Fibroblast of gingiva (primary cell): ENCODE results near the gene RER1.

Source experiments
- DNase-seq: peaks from one replicate; pipeline ENCODE4 v3.0.0-alpha.2; 2011; ENCODE audit warnings: low read depth

Gene RER1

DNA sequence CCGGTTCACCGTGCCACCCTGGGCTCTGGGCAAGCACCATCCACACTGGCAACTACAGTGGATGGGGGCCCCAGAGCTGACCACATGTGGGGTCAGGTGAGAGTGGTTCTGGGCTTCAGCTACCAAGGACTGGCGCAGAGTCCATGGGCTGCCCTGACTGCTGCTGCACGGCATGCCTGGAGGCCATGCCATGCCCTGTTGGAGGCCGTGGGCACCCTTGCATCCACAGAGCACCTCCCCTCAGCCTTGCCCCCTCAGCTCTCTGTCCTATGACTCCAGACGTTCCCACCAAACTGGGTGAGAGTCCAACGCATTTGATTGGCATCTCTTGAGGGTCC, 15.7 kb upstream of the RER1 start:
- no peak for DNase-seq

DNA sequence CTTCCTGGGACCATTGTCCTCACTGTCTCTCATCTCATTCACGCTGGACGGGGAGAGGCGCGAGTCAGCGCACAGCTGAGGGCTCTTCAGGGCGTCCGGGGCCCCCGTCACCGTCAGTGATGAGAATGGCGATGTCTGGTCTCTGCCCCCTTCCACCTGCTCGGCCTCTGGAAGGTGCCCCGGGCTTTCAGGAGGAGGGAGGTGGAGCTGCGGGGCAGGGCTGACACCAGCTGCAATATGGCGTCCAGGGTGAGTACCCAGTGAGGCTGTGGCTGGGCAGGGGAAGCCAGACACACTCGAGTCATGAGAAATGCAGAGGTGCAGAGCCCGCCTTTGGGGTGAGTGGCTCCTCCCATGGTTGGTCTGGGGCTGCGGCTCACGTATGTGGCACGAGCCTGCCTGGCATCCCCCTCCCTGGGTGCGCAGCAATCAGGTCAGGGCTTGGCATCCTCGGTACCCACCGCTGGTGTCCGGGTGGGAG, 15.3 kb upstream of the RER1 start:
- no peak for DNase-seq

DNA sequence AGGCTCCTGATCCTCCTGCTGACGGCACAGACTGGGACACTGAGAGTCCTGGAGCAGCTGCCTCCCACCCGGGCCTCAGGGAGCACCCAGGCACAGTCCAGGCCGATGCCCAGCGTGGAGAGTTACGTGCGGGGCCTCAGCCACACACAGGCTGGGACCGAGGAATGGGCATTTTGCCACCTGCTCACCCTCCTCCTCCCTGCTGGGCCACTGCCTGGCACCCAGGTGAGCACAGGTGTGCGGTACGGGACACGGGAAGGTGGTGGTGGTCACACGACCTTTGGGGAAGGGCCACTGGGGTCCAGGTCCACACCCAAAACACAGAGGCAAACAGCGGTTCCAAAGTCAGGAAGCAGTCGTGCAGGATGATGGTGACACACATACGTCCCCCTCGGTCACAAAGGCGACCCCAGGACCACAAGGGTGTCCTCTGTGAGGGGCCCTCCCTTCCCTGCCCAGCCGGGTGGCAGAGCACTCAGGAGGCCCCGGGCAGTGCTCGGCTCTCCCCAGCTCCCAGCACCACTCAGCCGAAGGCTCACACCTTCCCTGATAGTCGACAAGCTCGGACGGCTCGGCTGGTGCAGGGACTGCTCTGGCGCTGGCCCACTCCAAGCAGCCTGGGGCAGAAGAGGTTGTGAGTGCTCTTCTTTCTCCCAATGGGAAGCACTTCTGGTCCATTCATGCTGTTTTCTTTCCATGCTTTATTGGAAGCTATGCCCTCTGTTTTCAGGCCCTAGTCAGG, 14.5 kb upstream of the RER1 start:
- DNase-seq: no peak

DNA sequence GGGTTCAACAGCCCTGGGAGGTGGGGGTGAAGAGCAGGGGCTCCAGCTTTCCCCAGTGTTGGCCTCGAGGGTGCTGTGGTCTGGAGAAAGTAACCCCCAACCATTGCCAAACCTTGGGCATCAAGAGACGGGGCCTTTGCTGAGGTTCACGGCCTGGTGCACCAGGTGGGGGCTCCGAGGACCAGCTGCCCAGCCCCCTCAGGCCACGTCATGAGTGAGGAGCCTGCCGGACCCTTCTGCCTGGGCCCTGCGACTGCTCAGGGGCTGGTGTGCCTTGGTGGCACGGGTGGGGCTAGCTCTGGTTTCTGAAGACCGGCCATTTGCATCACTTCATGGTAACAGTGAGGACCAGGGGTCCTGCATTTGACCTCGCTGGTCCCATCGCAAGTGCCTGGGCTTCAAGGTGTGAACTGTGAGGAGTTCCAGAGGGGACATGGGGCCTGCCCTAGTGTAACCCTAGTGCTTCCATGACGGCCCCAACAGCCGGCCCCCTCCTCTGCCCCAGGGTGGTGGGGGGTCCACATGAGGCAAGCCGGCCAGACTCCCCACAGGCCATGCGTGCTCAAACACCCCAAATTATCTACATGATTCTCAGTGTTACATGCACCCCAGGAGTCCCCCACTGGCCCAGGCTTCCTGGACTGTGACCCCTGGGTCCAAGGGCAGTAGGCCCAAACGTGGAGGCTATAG, 13.7 kb upstream of the RER1 start:
- no peak for DNase-seq

DNA sequence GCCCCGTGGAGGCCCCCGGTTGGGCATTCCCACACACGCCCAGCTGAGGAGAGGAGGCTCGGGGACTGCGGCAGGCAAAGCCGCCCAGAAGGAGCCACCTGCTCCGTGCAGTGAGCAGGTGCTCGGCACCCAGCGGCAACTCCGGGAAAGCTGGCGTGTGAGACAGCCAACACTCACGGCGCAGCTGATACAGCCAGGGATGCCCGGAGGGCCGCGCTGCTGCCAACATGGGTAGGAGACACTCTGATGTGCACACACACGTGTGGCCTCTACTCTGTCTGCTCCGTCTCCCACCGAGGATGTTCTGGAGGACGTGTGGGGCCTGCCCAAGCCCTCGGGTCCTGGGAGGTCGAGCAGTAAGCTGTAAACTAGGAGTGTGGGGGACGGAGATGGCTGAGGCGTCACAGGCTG, 13.2 kb upstream of the RER1 start:
- DNase-seq: no peak

DNA sequence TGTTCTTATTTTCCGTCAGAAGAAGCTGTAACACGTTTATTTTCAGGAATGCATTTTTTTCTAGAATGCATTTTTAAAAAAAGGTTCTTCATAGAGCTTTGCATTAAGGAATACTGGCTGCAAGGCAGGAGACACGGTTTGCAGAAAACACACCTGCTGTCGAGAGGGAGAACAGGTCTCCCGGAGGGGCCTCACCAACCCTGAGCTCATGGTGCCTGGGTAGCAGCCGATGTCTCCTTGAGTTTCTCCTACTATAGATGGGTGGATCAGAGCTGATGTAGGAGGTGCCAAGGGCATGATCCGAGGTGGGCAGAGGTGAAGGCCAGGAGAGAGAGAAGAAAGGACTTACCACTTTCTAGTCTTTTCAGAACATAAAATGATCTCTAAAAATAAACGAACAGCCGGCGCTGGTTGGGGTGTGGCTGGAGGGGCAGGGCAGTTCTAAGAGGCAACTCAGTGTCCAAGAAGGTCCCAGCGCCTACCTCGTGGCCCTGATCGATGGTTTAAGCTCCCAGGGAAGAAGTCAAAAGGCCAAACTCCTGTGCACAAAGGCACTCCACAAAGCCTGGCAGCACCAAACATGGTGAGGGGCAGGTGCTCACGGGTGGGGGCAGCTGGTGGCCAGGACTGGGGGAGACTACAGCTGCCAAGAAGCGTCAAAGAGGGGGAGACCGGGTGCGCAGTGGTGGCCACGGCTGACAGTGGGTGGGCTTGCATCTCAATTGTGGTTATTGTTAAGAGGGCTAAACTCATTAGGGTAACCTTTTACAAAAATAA, 12.5 kb upstream of the RER1 start:
- no peak for DNase-seq

DNA sequence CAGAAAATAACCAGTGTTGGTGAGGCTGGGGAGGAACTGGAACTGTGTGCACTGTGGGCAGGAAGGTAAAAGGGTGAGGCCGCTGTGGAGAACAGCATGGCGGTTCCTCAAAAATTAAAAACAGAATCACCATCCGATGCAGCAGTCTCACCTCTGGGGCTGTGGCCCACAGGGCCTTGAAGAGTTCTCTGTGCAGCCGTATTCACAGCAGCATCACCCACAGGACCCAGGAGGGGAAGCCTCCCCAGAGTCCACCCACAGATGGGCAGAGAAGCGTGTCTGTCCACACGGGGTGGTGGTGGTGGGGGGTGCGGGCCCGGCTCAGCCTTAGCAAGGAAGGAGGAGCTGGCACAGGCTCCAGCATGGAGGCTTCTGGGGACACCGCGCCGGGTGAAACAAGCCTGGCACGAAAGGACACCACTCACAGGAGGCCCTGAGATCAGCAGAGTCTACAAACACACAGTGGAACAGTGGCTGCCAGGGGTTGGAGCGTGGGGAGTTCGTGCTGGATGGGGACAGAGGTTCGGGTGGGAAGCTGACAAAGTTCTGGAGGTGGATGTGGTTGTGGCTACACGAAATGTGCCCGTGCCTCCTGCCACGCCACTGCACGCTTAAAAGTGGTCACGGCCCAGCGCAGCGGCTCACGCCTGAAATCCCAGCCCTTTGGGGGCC, 11.8 kb upstream of the RER1 start:
- no peak for DNase-seq

DNA sequence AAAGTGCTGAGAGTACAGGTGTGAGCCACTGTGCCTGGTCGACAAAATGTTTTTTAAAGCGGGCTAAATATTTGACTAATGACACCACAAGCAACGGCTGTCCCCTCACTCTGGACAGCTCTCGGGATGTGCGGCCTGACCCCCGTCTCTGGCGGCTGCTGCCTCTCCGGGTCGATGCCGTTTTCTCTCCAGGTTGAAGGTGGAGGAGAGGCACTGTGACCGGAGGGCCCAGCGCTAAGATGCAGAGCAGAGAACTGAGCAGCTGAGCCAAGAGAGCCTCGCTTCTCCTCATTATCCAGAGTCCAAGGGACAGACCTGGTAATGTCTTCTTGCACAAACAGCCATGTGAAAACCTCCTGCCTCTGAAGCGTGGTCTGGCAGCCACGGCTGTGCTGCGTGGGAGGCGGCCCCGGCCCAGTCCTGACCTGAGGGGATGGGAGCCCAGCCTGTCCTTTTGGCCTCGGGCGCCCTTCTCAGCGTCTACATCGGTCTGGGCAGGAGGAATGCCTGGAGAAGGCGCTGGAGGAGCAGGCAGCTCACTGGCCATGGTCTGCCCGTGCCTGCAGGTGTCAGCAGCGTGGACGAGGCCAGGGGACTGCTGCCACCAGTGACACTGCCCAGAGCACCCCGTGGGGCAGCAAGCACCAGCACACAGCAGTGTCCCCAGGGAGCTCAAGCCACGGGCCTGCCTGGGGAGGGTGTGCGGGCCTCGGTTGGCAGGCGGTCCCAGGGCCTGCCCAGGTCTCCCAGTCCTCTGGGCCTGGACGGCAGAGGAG, 10.6 kb upstream of the RER1 start:
- DNase-seq: no peak

DNA sequence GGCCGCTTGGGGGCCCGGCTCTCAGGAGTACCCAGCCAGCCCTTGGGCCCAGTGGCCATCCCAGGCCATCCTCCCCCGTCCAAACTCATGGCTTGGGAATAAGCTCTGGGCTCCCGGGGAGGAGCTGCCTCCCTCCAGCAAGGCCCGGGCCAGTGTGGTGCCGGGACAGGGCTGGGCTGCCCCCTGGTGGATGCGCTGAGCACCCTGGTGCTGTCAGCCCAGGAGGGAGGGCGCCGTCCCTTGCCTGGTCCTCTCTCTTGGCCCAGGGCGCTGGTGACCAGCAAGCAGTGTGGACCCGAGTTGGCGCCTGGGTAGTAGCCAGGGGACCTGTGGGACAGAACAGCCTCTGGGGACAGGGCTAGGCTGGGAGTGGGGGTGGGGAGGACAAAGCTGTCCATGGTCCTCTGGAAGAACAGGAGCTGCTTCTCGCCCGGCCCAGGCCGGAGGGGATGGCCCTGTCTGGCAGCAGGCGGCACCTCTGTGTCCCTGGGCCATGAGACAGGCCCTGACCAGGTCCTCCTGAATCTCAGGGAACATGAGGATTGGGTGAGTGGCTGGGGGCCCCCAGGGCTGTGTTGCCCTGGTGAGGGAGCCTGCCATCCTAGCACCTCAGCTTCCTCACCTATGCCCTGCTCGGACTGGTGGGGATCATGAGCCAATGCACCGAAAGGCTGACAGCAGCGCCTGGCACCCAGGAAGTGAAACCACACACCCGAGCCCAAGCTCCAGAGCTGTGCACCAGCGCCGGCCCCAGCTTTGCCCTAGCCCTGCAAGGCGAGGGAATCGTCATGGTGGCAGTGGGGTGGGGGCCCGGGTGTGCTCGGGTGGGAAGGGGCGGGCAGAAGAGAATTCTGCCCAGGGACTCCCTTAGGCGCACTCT, 9.7 kb upstream of the RER1 start:
- peak; percentile 70 for DNase-seq

DNA sequence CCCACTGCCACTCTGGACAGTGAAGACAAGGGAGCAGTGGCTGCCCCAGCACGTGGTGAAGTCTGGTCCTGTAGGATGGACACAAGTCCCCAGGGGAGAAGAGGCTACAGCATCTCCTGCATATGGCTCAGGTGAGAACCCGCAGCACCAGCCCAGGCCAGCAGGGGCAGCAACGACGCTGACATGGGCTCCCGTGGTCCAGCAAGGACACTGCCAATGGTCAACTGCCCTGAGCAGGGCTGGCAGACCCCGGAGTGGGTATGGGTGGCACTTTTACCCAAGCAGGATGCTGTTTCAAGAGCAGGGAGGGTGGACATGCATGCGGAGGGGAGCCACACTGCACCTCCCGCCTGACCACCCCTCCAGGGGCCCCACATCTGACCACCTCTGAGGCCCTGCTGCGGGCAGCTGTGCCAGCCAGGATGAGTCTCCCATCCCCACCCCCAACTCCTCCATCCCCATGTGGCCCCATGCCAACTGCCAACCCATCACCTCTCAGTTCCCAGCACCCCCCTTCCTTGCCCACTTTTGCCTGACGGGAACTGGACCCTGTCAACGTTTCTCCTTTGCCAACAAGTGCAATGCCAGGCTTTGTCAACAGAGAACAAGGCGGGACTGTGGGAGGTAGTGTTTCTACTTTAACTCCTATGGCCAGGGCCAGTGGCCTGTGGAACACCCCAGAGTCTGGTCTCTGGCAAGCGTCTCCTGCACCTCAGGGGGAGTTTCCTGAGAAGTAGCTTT, 8.8 kb upstream of the RER1 start:
- no peak for DNase-seq

DNA sequence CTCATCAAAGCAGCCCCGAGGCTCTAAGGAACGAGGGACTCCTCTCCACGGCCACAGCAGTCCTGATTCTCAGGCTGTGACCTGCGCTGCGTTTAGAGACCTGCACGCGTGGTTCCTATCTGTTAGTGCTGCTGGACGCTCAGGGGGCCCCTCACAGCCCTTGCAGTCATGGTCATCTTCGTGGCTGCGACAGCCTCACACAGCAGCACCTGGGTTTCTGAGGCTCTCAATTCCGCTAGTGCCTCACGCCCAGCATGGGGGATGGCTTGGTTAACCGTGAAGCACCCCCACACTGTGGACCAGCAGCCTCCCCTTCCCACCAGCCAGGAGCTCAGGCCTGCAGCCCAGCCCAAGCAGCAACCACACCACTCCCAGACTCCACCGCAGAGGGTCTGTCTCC, 8.1 kb upstream of the RER1 start:
- no peak for DNase-seq

DNA sequence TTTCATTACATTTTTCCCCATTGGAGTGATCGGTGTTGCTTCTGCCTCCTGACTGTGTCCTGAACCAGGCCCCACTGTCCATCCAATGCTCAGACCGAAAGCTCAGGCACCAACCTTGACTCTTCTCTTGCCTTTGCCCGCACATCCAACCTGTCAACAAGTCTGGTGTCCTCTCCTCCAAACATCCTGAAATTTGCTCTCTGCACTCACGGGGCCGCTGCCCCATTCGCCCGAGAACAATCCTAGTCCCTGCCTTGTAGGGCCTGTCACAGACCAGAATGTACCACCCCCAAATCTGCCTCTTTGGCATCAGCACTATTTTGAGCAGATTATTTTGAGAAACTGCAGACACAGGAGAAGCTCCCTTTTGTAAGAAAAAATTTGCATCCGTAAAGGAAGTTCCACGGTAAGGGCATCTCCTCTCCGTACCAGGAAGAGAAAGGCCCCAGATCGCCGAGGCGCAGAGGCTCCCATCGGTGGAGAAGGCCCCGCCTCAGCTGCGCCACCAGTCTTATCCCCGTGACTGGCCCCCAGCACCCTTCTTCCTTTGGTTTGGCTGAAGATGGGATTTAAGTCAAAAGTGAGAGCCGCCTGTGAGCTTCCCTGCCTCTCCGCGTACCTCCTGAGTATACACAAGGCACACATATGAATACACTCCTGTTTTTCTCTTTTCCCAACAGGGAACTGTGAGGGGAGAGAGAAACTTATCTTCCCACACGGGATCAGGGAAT, 7.3 kb upstream of the RER1 start:
- no peak for DNase-seq

DNA sequence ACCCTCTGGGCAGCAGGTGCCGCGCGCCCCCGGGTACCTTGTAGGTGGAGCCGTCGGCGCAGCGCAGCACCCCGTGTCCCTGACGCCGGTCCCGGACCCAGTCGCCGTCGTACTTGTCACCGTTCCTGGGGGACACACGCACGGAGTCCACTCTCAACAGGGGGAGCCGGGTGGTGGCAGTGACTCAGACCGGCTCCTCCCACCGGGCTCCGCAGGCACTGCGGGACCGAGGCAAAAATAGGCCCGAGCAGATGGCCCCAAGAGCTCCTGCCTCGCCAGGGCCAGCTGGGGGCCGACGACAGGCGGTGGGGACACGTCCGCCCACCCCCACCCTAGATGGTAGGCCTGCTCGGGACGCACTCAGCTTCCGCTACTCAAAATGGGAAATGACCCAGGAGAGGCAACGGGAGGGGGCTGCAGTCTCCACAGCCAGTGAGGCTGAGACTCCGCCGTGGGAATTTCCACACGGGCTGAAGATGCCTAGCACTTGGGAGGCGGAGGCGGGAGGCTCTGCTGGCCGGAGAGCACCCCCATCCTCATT, 6.6 kb upstream of the RER1 start:
- no peak for DNase-seq

DNA sequence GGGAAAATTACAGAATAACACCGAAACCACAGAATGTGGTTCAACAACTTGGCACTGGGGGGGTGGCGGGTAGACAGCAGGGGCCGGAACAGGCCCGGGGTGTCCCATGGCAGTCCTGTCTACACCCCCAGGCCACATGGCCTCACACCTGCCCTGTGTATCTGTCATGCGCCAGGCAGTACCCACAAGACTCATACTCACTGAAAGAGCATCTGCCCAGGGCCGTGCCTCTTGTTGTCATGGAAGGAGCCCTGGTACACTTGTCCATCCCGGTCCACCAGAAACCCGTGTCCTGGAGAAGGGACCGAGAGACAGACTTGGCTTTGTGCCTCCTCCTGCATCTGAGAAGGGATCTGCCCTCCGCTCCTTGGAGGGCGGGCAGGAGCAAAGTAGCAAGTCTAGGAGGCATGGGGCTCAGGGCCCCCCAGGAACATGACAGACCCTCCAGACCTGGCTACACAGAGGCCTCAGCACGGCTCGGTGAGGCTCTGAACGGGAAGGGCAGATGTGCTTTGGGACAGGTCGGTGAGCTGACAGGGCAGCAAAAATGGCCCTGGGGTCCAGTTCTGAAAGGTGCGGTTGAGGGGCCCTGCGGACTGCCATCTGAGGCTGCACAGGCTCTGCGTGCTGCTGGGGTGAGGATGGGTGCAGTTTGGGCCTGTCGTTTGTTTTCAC, 5.9 kb upstream of the RER1 start:
- DNase-seq: no peak

DNA sequence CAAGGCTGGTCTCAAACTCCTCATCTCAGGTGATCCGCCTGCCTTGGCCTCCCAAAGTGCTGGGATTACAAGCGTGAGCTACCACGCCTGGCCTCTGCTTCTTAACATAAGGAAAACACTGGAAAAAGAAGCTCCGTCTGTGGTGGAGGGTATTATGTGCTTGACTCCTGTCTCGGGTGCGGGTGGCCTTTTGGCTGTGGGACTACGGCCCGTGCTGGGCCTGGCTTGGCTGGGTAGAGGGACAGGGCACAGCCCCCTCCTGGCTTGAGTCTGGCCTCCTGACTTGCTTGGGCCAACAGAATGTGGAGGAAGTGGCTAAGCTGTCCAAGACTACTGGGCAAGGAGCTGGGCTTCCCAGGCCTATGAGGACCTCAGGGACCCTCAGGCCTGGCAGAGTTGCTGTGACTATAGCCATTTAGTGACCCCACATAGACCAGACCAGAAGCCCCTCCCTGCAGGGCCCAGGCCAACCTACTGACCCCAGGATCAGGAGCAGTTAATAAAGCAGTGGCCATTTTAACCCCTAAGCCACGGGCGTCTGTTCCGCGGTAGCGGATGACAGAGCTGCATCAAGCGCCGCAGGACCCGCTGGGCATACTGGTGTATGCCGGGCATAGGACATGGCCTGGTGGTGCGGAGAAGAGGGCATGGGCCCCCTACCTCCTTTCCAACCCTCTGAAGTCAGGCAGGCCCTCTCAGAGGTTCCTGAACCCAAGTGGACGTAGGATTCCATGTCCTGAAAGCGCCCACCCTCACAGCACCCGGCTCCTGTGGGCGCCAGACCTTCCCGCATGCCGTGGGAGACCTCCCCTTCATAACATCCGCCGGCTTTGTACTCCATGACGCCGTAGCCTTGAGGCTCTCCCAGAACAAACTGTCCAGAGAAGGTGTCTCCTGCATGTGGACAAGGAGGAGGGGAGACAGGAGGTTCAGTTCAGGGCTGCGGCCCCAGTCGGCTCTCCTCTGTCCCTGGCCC, 4.7 kb upstream of the RER1 start:
- DNase-seq: no peak

DNA sequence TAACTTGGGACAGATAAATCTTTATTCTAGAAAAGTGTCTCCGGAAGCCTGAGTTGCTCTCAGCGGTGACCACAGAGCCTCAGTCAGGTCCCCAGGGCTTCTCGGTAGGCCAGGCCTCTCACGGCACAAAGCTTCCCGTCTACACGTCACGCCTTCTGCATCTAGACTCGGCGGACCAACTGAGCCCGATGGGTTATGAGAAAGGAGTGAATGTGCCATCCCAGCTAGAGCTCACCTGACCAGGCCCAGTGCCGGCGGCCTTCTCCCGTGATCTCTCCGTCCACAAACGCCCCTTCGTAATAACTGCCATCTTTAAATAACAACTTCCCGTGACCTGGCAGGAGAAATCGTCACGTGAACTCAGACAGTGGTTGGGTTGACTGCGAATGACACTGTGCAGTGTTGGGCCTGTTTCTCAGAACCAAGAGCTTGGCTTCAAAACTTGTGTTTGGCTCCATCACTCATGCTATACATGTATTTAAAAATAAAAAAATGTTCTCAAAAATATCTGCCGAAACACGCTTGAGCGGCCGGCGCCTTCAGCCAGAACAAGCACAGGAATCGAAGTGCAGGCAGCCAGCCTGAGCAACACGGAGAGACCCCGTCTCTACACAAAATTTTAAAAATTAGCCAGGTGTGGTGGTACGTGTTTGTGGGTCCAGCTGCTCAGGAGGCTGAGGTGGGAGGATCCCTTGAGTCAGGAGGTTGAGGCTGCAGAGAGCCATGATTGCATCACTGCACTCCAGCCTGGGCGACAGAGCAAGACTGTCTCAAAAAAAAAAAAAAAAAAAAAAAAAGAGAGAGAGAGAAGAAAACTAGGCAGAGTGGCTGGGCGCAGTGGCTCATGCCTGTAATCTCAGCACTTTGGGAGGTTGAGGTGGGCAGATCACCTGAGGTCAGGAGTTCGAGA, 3.4 kb upstream of the RER1 start:
- no peak for DNase-seq
